HuH-7 (cell line): Measurements from ENCODE around the gene FHIT.

Source experiments
- DNase-seq: peaks from one replicate; pipeline ENCODE4 v3.0.0; 2011; ENCODE audit warnings: low spot score

FHIT gene

DNA sequence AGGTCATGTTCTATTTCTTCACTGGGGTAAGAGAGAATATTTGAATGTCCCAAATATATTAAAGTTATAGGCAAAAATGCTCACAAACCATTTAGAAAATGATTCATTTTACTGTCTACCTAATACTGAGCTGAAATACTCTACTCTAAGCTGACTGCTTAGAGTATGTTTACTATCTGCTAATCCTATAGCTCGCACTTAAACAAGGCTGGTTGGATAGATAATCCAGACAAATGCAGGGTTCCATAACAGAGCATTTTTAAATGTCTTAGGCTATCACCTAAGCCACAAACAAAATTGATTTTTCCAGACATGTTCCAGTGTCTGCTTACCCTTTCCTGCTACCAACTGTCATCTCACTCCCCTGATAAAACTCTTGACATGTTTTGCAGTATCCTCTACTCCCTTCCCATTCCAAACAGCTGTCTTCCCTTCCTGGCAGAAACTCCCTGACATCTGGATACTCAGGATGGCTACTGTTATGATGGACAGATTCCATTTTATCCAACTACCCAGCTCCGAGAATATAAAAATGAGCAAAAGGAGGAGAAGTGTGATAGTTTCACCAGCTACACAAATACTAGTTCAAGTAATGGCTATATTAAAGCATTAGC is 1034.7 kb downstream of the FHIT start:
- no peak for DNase-seq

- DNase-seq, result no peak
Observed at GRCh38 chr3:60215946-60216345, 1035.3 kb downstream of the FHIT start.

GRCh38 chr3:60207905-60208304 is 1043.3 kb downstream of the FHIT start:
- DNase-seq, result no peak

DNA sequence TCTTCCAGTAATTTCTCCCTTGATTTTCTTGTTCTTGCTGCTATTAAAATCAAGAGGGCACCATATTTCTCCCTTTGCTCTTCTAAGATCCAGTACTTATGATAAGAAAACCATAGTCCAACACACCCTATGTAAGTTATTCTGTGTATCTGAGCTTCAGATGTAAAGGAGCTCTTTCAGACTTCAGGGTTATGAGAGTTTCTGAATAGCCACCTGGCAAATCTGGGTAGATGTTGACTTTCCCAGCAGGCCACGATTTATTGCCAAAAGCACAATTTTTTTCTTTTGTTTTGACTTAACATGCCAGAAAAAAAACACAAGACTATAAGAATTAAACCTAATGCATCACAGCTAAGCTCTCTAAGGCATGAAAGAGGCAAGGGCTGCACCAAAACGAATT is 1045.0 kb downstream of the FHIT start:
- DNase-seq, result no peak

DNA sequence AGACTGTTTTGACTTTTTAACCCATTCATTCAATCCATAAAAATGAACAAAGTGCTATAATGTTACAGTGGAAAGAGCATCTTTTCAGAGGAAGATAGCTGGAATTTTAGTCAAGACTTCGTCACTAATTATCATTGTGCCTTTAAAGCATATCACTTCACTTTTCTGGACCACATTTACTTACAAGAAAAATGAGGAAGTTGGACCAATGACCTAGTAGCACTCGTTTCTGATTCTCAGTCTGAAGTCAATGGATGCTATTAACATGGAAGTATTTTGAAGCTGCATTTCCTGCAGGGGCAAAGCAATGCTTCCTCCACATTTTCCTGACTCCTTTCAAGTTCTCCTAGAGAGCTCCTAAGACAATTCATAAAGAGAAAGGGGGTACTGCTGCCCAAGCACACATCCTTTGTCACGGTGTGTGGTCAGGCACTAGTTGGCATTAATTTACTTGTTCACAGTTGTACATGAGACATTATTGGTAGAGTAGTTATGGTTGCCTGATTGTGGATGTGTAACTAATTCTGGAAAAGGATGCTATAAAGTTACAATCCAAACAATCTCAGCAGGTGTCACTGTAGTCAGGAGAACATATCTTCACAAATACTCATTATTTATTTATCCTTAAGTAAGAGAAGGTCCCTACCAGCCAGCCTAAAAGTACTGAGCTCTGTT is 1049.1 kb downstream of the FHIT start:
- DNase-seq, result no peak

DNA sequence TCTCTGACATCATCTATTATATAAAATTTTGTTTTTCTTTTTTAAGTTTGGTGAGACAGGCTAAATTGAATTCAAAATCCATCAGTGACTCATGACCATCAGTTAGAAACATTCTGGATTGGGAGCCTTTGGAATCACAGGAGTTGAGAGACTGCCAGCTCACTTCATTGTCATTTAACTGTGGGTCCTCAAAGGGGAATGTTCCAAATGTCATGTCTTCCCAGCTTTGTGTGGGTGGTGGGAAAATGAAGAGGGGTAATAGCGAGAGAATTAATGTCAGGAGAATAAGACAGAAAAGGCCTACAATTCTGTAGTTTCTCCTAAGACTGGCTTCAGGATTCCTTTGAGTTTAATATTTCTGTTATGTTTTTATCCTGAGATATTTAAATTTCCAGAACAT is 1051.9 kb downstream of the FHIT start:
- no peak for DNase-seq

DNA sequence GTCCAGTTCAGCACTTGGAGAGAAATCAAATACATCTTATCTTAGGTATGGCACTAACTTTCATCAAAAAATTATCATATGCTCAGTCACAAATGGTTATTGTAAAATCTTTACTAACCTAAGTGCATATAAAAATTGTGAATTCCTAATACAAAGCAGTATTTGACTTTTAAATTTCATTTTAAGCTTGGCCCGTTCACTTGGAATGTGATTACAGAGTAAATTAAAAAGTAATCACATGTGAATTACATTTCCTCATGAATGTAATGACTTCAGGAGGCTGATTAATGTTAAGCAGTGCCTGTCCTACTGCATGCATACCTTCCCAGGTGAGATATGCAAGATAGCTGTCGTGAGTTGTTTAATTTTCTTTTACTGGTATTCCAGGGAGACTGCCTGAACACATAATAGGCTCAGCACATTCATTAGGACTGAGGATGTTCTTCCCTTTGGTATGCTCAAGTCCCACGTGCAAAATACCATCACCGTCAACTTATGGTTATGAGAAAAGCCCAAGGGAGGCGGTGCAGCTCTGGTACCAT is 1053.0 kb downstream of the FHIT start:
- no peak for DNase-seq

GRCh38 chr3:60192297-60193114 is 1058.7 kb downstream of the FHIT start:
- no peak for DNase-seq

DNA sequence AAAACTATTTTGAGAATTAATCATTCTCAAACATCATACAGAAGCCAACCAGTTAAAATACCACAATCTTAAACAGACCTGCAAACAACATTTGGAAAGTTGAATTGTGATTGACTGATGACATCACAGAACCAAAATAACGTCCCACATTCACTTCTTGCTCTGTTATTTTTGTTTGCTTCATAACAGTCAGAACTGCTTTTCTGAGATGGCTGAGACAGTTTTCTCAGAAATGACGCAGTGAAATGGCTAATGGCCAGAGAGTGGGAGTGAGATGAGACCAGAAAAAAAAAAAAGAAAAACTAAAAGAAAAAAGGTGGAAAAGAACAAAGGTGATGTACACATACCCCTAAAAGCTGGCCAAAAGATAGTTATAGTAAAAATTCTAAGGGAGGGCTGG is 1061.2 kb downstream of the FHIT start:
- DNase-seq, result no peak

- DNase-seq, result no peak
Observed at GRCh38 chr3:60189304-60189703, 1061.9 kb downstream of the FHIT start.

DNA sequence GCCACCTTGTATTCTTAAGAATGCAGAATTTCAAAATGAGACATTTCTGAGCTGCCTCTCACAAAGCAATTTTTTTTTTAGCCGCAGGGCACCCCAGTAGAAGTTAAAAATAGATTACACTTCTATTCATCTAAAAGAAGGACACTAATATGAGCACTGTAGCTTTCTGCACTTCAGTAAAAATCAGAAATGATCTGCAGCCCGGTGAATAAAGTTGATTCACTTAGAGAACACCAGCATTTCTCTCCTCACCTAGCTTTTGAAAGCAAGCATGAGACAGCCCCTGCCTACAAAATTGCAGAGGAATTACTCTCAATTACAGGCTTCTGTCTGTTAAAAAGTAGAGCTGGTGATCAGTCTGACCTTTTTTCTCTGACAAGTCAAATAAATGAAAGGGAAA is 1062.4 kb downstream of the FHIT start:
- no peak for DNase-seq

GRCh38 chr3:60187343-60187742 is 1063.9 kb downstream of the FHIT start:
- DNase-seq, result no peak

- no peak for DNase-seq
Observed at GRCh38 chr3:60186359-60186758, 1064.9 kb downstream of the FHIT start.

DNA sequence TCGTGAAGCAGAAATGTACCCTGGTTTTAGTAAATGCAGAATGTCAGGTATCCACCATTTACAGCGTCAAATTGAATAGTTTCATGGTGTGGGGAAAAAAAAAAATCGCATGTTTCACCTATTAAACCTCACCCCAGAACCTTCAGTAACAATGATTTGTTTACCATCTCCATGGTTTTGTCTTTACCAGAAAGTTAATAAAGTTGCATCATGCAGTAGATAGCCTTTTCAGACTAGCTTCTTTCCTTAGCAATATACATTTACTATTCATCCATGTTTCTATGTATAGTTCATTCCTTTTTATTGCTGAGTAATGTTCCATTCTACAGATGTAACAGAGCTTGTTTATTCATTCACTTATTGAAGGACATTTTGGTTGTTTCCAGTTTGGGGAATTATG is 1066.1 kb downstream of the FHIT start:
- no peak for DNase-seq

DNA sequence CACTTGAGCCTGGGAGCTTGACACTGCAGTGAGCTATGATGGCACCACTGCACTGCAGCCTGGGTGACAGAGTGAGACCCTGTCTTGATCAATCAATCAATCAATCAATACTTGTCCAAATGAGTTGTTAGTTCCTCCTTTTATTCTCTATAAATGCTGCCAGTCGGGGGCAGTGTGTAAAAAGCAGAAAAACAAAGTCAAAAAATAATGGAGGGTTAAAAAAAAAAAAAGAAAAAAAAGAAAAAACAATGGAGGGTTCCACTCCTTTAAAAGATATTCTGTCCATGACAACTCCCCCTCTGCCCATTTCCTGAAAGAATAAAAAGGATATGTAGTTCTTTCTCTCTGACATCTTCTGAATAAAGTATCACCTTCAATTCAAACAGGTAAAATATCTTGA is 1068.6 kb downstream of the FHIT start:
- DNase-seq, result no peak

DNA sequence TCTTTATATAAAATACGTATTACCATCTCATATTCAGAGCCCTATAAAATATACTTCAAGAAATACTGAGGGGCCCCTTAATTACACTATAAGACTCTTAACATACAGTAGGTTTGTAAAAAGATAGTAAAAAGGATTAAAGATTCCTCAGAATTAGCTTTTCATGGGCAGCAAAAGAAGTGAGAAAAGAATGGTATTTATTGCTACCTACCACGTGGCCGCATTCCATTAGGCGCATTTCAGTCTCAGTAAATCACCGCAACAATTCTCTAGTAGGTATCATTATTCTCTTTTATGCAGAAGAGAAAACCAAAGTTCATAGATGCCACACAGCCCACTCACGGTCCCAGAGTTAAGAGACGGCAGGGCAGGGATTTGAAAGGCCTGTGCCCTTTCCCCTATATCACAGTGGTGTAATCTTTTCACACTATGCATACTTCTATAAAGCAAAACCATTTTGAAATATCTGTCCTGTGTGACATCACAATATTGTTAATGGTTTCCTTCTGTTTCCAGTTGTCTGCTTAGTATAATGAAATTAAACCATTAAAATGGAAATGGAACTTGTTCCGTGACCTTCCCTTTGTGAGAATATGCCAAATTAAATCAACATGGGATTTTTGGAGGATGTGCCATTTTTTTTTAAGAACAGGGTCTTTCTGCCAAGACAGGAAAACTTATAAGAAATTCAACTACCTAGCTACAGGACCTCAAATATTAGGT is 1072.2 kb downstream of the FHIT start:
- no peak for DNase-seq

DNA sequence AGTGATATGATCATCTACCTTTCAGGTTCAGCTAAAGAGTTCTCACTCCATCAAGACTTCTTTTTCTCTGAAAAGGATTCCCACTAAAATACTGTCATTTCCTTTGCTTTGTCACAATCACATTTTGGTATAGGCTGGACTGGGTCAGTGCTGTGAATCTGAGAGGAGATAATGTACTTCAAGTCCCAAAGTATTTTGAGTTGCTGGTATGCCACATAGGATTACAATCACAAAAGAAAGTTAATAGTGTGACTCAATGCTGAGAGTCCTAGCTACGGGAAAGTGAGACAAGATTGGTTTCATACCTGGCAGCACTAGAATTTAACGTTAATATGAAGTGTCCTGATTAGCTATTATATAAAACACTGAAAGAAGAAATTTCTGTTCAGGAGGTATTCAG is 1073.5 kb downstream of the FHIT start:
- no peak for DNase-seq

DNA sequence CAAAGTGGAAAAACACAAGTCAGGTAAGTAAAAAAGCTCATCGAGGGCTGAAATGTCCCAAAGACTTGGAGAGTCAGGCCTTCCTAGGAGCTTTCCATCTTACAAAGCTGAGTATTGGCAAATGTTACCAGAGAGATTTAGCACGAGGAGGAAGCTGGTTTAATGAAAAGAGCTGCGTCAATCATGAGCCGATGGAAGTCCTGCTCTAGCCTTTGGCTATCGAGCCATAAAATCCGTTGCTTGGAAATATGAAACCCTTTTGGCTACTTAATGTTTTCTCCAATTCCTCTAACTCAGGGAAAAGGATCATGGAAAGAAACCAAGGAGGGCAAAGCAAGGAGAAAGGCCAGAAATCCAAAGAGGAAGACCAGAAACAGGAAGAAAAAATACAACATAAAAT is 1074.6 kb downstream of the FHIT start:
- DNase-seq, result no peak

DNA sequence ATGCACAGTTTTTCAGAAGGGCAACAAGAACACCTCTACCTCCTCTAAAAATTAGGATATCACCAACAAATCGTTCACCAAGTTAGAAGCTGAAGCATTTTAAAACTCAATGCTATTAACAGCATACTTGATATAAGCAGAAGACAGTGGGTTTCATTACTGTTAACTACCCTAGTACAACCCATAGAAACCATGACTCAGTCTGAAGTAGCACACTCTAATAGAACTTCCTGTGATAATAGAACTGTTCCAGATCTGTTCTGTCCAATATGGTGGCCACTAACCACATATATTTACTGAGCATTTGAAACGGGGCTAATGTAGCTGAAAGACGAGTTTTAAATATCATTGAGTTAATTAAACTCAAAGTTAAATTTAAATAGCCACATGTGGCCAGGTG is 1075.6 kb downstream of the FHIT start:
- no peak for DNase-seq

- DNase-seq, result no peak
Observed at GRCh38 chr3:60169755-60170154, 1081.5 kb downstream of the FHIT start.

DNA sequence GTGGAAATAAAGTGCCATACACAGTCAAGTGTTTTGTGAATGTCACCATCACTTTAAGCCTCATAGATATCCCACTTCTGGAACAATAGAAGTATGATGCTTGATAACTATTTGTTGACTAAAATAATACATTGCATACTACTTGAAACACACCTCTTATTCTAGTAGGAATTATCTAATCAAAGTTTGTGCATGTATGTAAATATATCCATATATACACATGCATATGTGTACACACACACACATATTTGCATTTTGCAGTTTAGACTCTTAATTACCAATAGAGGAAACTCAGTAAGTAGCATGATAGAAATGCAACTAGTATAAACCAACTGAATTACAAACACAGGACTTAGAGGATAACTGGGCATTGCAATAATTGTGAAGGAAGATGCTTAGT is 1084.1 kb downstream of the FHIT start:
- no peak for DNase-seq
